22Rv1 (cell line): ENCODE results near the gene DSPP.

Source experiments
- ZFX ChIP-seq: fragments of 450-650 bp; IDR thresholded peaks from 2 replicates; pipeline ENCODE4 v1.6.1; 2017; ENCODE audit warnings: antibody characterized with exemption, borderline replicate concordance
- TF ChIP-seq, protein P1 (sequence below): fragments of 450-650 bp; IDR thresholded peaks from 2 replicates; pipeline ENCODE4 v1.5.1; 2017; ENCODE audit warnings: mild to moderate bottlenecking

DNA sequence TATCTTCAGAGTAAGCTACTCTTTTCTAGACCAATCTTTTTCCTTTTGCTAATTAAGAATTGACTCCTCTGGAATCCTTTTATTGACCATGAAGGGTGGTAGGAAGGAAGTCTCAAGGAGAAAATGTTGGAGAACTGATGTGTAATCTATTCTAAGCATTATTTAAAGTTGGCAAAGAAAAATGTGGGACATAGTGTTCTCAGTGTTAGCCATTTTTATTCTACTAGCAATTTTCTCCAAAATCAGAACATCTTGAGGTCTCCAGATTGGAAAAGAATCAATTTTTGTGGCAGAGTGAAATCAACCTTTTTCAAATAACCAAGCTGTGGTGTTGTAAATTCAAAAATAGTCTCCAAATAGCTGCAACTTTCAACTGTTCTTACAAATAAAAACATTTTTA is 23.3 kb downstream of the DSPP start:
- TF ChIP-seq, protein P1, sequence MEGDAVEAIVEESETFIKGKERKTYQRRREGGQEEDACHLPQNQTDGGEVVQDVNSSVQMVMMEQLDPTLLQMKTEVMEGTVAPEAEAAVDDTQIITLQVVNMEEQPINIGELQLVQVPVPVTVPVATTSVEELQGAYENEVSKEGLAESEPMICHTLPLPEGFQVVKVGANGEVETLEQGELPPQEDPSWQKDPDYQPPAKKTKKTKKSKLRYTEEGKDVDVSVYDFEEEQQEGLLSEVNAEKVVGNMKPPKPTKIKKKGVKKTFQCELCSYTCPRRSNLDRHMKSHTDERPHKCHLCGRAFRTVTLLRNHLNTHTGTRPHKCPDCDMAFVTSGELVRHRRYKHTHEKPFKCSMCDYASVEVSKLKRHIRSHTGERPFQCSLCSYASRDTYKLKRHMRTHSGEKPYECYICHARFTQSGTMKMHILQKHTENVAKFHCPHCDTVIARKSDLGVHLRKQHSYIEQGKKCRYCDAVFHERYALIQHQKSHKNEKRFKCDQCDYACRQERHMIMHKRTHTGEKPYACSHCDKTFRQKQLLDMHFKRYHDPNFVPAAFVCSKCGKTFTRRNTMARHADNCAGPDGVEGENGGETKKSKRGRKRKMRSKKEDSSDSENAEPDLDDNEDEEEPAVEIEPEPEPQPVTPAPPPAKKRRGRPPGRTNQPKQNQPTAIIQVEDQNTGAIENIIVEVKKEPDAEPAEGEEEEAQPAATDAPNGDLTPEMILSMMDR: no peak
- no peak for TF ChIP-seq ZFX
